Endothelial cell of hepatic sinusoid (primary cell): ENCODE measurements around the gene ZNF214.
"Not testable (repeated sequence)": the region's sequence is repeated elsewhere in the genome, so short reads cannot be mapped to it uniquely, and the experiment has no call there.

Experiments used
- in situ Hi-C: cut with HindIII; loops from 2 replicates; pipeline ENCODE4 v1.10.0; 2017; ENCODE audit warnings: low sequenced_read_pairs

Gene ZNF214

GRCh38 chr11:6991227-6991626, 28.9 kb downstream of the ZNF214 start:
- in situ Hi-C loops: loop anchor here (5.0 kb wide), 2 partner anchors 34 to 56 kb away; no protein-coding TSS in a partner anchor

GRCh38 chr11:6988506-6988905, 31.6 kb downstream of the ZNF214 start:
- in situ Hi-C loops: no loop called here

GRCh38 chr11:6986487-6986886, 33.7 kb downstream of the ZNF214 start:
- in situ Hi-C loops: no loop called here

- in situ Hi-C loops: no loop called here
Measured at GRCh38 chr11:6979365-6979764, 40.8 kb downstream of the ZNF214 start.

GRCh38 chr11:6969854-6970253, 50.3 kb downstream of the ZNF214 start:
- in situ Hi-C loops: loop anchor here (5.0 kb wide), 1 partner anchor 52 kb away; the partner anchor contains the start of genes NLRP14 and ZNF214

- in situ Hi-C loops: no loop called here
Measured at GRCh38 chr11:6968816-6969215, 51.3 kb downstream of the ZNF214 start.

GRCh38 chr11:6962673-6963072, 57.5 kb downstream of the ZNF214 start:
- in situ Hi-C loops: no loop called here

- in situ Hi-C loops: no loop called here
Measured at GRCh38 chr11:6962141-6962540, 58.0 kb downstream of the ZNF214 start.

GRCh38 chr11:6954248-6954647, 65.9 kb downstream of the ZNF214 start:
- in situ Hi-C loops: not testable (repeated sequence)
